ENCODE measurements around the gene LRRC45. TPM values are rescaled to one million over a fixed set of nuclear protein-coding genes. Genes with fewer than 3 reads are reported as not detected.
A peak's percentile ranks its signal among the peaks of the same experiment; 100 is the strongest.

The LRRC45 gene
- total RNA-seq, 1 experiment from 2014 or later, result 25.1 TPM

- in situ Hi-C loops (cut with HindIII; ENCODE audit: low sequenced_read_pairs), result no loop called here
These were observed 30.6 kb upstream of the LRRC45 start for GRCh38 chr17:81992306-81993102.

DNA sequence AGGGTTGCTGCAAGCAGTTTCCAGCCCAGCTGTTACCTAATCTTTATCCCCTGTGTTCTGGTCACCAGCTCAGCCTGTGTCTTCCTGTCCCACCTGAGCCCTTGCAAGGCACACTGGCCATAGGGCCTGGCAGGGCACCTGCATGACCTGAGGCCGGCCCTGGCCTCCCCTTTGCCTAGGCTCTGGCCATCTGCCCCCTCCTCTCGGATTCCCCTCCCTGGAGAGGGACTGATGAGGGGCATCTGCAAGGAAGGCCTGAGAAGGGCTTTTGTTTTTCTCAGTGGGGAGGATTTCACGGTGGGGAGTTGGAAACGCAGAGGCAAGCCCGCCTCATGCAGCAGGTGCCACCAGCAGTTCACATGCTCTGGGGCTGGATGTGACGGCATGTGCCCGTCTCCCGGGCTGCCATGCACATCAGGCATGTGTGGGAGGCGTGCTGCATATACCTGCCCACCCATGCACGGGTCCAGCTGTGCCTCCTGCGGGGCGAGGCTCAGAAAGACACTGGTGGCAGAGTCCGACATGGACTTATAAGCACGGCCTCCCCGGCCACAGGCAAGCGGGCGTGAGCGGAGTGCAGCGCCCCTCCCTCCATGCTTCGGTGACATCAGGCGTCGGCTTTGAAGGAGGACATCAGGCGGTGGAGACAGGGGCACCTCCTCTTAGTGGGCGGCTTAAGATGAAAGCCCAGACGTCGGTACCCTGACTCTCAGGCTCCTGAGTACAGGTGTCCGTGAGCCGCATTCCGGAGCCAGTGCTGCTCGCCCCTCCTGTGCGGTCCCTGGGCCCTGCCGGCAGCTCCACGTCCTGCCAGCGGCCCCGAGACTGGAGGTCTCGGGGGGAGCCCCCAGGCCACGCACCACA is 29.1 kb upstream of the LRRC45 start:
- in situ Hi-C loops (cut with HindIII; ENCODE audit: low sequenced_read_pairs), result no loop called here

More at GRCh38 chr17:81992306-81993102, 30.6 kb upstream of the LRRC45 start:
- DNase-seq (ENCODE audit: low spot score), result no peak

GRCh38 chr17:81994593-81995462 is 28.3 kb upstream of the LRRC45 start:
- in situ Hi-C loops (cut with HindIII; ENCODE audit: low sequenced_read_pairs), result no loop called here
- DNase-seq (ENCODE audit: low spot score), result no peak

More for the DNA sequence above, 29.1 kb upstream of the LRRC45 start:
- no peak for DNase-seq (ENCODE audit: low spot score)

GRCh38 chr17:81995463-81996231 is 27.5 kb upstream of the LRRC45 start:
- in situ Hi-C loops (cut with HindIII; ENCODE audit: low sequenced_read_pairs), result no loop called here
- DNase-seq (ENCODE audit: low spot score), result no peak

GRCh38 chr17:81996232-81996756 is 26.8 kb upstream of the LRRC45 start:
- in situ Hi-C loops (cut with HindIII; ENCODE audit: low sequenced_read_pairs), result no loop called here

GRCh38 chr17:81996757-81997441 is 26.2 kb upstream of the LRRC45 start:
- DNase-seq (ENCODE audit: low spot score), result no peak
- in situ Hi-C loops (cut with HindIII; ENCODE audit: low sequenced_read_pairs), result no loop called here

More at GRCh38 chr17:81996232-81996756, 26.8 kb upstream of the LRRC45 start:
- no peak for DNase-seq (ENCODE audit: low spot score)

DNA sequence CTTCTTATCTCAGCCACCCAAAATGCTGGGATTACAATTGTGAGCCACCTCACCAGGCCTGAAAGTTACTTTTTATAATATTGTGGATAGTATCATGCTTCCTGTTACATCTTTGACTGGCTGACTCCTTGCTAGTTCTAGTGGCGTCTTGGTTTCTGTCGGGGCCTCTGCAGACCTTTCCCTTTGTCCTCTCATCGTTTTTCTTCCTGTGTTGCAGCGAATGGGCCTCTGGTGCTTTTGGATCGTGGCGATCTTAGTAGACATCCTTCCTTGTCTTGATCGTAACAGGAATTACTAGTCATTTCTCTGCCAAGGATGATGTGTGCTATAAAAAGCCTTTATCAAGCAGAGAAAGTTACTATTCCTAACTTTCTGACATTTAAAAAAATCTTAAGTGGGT is 24.9 kb upstream of the LRRC45 start:
- in situ Hi-C loops (cut with HindIII; ENCODE audit: low sequenced_read_pairs), result no loop called here
- DNase-seq (ENCODE audit: low spot score), result no peak

DNA sequence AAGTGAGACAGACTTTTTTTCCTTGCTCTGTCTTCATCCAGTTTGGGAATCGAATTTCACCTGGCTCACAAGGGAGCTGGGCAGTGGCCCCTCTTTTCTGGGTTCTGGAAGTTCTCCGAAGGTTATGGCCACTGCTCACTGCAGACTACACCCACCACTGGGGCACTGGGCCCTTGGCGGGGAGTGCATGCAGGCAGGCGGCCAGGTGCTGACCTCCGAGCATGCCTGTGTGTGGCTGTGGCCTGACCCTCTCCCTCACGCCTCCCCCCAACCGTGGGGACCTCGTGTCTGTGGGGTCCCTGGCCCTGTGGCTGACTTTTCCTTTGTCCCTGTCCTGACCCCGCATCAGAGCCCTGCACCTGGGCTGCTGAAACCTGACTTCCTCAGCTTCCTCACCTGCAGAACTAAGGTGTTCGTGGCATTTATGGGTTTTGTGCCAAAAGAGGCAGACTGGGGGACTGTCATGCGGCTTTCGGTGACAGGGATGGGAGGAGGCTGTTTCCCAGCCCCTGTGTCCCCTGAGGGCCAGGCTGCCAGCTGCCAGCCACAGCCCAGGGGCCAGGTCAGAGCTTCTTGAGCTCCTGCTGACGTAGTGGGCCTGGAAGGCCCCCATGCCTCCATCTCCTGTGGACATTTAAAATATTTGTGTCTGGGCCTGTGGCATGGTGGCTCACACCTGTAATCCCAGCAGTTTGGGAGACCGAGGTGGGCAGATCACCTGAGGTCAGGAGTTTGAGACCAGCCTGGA is 24.2 kb upstream of the LRRC45 start:
- in situ Hi-C loops (cut with HindIII; ENCODE audit: low sequenced_read_pairs), result no loop called here
- no peak for DNase-seq (ENCODE audit: low spot score)

DNA sequence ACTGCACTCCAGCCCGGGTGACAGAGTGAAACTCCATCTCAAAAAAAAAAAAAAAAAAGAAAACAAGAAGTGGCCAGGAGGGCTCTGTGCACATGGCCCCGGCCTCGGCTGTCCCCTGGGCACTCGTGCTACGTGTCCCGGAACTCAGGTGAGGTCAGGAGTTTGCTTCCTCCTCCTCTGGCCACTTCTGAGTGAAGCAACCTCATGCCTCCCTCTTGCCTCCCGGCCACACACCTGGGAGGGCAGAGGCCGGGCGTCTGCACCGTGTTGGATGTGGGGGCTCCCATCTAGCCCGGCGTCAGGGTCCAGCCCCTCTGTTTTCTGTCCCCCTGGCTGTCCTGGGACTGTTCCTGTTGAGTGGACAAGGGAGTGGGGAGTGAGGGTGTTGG is 23.5 kb upstream of the LRRC45 start:
- in situ Hi-C loops (cut with HindIII; ENCODE audit: low sequenced_read_pairs), result no loop called here
- DNase-seq (ENCODE audit: low spot score), result no peak

DNA sequence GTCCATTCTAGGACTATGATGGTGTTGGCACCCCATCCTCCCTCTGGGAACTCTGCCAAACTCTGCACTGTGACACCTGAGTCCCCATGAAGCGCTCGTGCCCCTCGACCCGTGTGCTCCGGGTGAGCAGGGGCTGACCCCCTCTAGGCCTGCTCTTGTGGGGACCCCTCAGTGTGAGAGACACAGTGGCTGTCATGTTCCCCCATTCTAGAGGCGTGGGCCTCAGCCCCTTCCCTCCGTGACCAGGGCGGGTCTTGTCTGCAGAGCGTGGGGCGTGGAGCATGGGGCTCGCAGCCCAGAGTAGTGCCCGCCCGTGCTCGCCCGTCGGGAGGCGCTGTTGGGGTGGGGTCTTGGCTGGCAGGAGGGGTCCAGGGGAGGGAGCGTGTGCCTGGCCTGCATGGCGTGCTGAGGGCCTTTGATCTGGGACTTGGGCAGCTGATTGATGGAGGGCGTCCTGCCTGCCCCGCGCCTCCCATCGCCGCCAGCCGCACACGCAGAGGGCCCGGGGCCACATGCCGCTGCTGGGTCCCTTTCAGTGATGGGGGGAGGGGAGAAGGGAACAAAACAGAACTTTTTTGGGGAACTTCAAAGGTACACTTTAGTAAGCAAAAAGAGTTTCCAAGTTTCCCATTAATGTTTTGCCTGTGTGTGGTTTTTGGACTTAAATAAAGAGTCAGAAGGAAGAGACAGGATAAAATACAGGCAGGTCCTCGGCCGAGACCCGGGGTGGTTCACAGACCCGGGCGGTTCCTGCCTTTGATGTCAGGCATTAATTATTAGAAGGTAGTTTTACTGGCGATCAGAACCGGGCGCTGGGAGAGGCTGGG is 22.9 kb upstream of the LRRC45 start:
- in situ Hi-C loops (cut with HindIII; ENCODE audit: low sequenced_read_pairs), result no loop called here
- DNase-seq (ENCODE audit: low spot score), result no peak

DNA sequence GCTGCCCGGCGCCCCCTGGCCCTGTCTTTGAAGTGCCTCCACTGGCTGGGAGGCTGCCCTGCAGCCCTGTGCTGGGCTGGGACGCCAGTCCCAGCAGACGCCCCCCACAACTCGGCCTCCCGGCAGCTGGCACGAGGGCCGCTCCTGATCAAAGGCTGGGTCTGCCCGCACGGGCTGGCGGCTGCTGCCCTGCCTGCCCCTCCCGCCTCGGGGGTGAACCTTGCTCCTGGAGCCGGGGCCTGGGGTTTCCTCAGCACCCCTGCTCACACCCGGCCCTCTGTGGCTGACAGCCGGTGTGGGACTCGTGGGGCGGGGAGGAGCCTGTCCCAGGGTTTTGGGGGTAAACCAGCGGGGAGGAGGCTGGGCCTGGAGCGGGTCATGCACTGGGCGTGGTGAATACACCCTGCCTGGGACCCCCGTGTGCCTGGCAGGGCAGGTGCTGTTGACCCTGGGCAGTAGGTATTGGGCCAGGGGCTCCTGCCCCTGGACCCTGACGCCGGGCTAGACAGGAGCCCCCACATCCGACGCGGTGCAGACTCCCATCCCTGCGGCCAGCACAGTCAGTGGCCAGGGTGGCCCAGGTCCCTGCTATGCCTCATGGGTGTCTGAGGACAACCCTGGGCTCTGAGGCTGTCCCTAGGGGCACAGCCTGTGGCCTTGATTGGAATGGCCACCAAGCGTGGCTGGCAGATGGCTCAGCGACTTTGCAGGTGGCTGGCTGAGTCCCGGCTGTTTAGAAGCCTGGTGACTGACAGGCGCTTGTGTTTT is 22.1 kb upstream of the LRRC45 start:
- DNase-seq (ENCODE audit: low spot score), result no peak
- in situ Hi-C loops (cut with HindIII; ENCODE audit: low sequenced_read_pairs), result no loop called here

- no peak for DNase-seq (ENCODE audit: low spot score)
- in situ Hi-C loops (cut with HindIII; ENCODE audit: low sequenced_read_pairs), result no loop called here
These were observed 21.5 kb upstream of the LRRC45 start for GRCh38 chr17:82001571-82002056.

DNA sequence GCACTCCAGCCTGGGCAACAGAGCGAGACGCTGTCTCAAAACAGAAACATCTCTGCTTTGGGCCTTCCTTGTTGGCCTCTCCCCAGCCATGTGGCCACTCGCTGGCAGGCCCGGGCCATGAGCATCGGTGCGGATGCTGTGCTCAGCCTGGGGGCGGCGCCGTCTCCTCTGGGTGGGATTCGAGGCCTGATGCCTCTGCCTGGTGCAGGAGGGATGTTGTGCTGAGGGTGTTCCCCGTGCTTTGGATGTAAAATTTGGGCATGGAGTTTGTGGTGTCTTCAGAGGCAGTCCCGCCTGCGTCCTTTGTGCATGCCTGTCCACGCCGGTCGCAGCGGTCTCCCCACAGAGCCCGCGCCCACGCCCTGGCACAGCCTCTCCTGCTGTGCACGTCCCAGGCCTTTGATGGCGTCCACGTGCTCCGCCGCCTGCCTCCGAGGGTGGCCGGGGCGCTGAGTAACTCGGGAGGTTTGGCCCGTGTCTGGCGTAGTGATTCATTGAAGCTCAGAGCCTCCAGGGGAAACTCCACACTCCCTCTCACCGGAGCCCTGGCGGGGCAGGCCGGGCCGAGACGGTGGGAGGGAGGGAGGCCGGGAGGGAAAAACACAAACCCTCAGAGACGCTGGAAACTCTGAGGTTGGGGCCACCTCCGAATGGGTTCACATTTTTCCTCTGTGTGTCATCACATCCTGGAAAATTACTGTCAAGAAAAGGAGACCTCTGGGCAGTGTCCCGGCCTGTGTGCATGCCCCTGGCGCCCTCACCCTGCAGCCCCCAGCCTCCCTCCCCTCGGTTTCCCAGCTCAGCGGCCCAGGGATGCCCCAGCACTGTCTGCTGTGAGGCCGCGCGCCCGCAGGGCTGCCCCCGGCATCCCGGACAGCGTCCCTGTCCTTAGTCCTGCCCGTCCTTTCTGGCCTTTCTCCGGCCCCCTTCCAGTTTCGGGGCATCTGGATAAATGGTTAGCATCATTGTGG is 19.4 kb upstream of the LRRC45 start:
- peak; percentile 14 for DNase-seq (ENCODE audit: low spot score)
- in situ Hi-C loops (cut with HindIII; ENCODE audit: low sequenced_read_pairs), result no loop called here
